Lower leg skin (tissue), 4 donors: ENCODE results near the gene CPXM2. TPM values are rescaled to one million over a fixed set of nuclear protein-coding genes. Genes with fewer than 3 reads are reported as not detected.

Experiments used
- DNase-seq, 2 donors: peaks; one replicate each; pipeline ENCODE4 v3.0.0-alpha.2; 2019; ENCODE audit warnings: low spot score in 2 of 2
- H3K4me3 ChIP-seq: fragments of 200-600 bp; sonication (generic); 2 replicates; pipeline ENCODE4 v1.5.1; 2017; ENCODE audit warnings: mild to moderate bottlenecking, low read depth; ENCODE audit not compliant: poor library complexity, severe bottlenecking
- CTCF ChIP-seq, 3 donors: fragments of 450-650 bp; IDR thresholded peaks; one replicate each; pipeline ENCODE4 v1.5.1; 2016; ENCODE audit warnings: antibody characterized with exemption in 3 of 3, mild to moderate bottlenecking in 3 of 3, moderate library complexity in 2 of 3
- POLR2A ChIP-seq, 2 donors: fragments of 450-650 bp; IDR thresholded peaks; one replicate each; pipeline ENCODE4 v1.6.1; 2016 to 2017; ENCODE audit warnings: antibody characterized with exemption in 2 of 2, mild to moderate bottlenecking in 1 of 2, moderate library complexity in 1 of 2
- WGBS, 2 donors: methylation state at CpG; one replicate each; pipeline ENCODE4 v1.1.5; 2018; 5-methylcytosine and 5-hydroxymethylcytosine counted together
- intact Hi-C: fragments of 100-400 bp; cut with DNase I; formaldehyde crosslinking; loops from one replicate; pipeline ENCODE4 v1.15.0; 2023; ENCODE audit warnings: low total_unique reads
- total RNA-seq, 4 donors: library from RNA; depleted of rRNA; stranded (reverse); fragments of >200 nt; gene quantifications; one replicate each; pipeline ENCODE4 v1.1.0, GENCODE V29; 2016

The CPXM2 gene
- total RNA-seq, 4 donors from 2014 or later, result 1.6 to 7.0 (median 4.9) TPM

GRCh38 chr10:123854498-123854897, 37.1 kb downstream of the CPXM2 start:
- no peak overlapping the region for H3K4me3 ChIP-seq
- WGBS, 2 donors, result 88 to 92% methylated on average over 7 of the region's 7 CpGs
- peak in 1 of 2 donors; percentile 48 for DNase-seq
- TF ChIP-seq POLR2A (IDR thresholded peaks at IDR 0.05) (no peak), CTCF (IDR thresholded peaks at IDR 0.05) (no peak)
- intact Hi-C loops, result no loop called here

- peak in 1 of 2 donors; percentile 39 for DNase-seq
- no peak overlapping the region for H3K4me3 ChIP-seq
- no peak for TF ChIP-seq POLR2A (IDR thresholded peaks at IDR 0.05)
- intact Hi-C loops, result no loop called here
- 84 to 85% methylated on average over 4 of the region's 4 CpGs for WGBS, 2 donors
Observed at GRCh38 chr10:123854003-123854402, 37.6 kb downstream of the CPXM2 start.

GRCh38 chr10:123852411-123852951, 39.1 kb downstream of the CPXM2 start:
- 92 to 93% methylated on average over 7 of the region's 7 CpGs for WGBS, 2 donors
- no peak overlapping the region for H3K4me3 ChIP-seq
- peak in 1 of 2 donors; percentile 46 for DNase-seq
- intact Hi-C loops, result no loop called here
- no peak for TF ChIP-seq POLR2A (IDR thresholded peaks at IDR 0.05)
- TF ChIP-seq CTCF (IDR thresholded peaks at IDR 0.05), result no peak

- intact Hi-C loops, result no loop called here
- H3K4me3 ChIP-seq, result no peak overlapping the region
- 28 to 37% methylated on average over 5 of the region's 5 CpGs for WGBS, 2 donors
- TF ChIP-seq POLR2A (IDR thresholded peaks at IDR 0.05) (no peak), CTCF (IDR thresholded peaks at IDR 0.05) (no peak)
- no peak for DNase-seq
Observed at GRCh38 chr10:123848564-123849457, 42.8 kb downstream of the CPXM2 start.

GRCh38 chr10:123847686-123848432, 43.7 kb downstream of the CPXM2 start:
- intact Hi-C loops, result no loop called here
- H3K4me3 ChIP-seq, result no peak overlapping the region
- WGBS, 2 donors, result 17 to 22% methylated on average over 5 of the region's 5 CpGs
- TF ChIP-seq CTCF (IDR thresholded peaks at IDR 0.05) (no peak), POLR2A (IDR thresholded peaks at IDR 0.05) (no peak)
- DNase-seq, result no peak

- WGBS, 2 donors, result 74 to 81% methylated on average over 4 of the region's 4 CpGs
- DNase-seq, result no peak
- TF ChIP-seq CTCF (IDR thresholded peaks at IDR 0.05) (no peak), POLR2A (IDR thresholded peaks at IDR 0.05) (no peak)
- intact Hi-C loops, result no loop called here
- H3K4me3 ChIP-seq, result no peak overlapping the region
Observed at GRCh38 chr10:123843835-123844234, 47.8 kb downstream of the CPXM2 start.
